HepG2 (cell line): Measurements from ENCODE around the gene BUB1B. TPM values are rescaled to one million over a fixed set of nuclear protein-coding genes. Genes with fewer than 3 reads are reported as not detected.

ENCODE experiments used
- FOXM1 ChIP-seq: sonication (generic); formaldehyde crosslinking; IDR thresholded peaks from 2 replicates; pipeline ENCODE4 v1.5.0; 2020; ENCODE audit warnings: missing genetic modification reagents
- KAT8 ChIP-seq: IDR thresholded peaks from 2 replicates; pipeline ENCODE4 v1.6.1; 2016; ENCODE audit warnings: missing genetic modification reagents, missing compliant biosample characterization
- KDM3A ChIP-seq: IDR thresholded peaks from 2 replicates; pipeline ENCODE4 v1.6.1; 2018; ENCODE audit warnings: low read depth, missing compliant biosample characterization
- NFATC3 ChIP-seq: sonication (generic); formaldehyde crosslinking; IDR thresholded peaks from 2 replicates; pipeline ENCODE4 v1.5.1; 2020; ENCODE audit warnings: mild to moderate bottlenecking, missing genetic modification reagents
- TCF7 ChIP-seq: sonication (generic); IDR thresholded peaks from 2 replicates; pipeline ENCODE4 v1.6.1; 2016; ENCODE audit warnings: antibody characterized with exemption, low read depth
- ZNF17 ChIP-seq: sonication (generic); formaldehyde crosslinking; IDR thresholded peaks from 2 replicates; pipeline ENCODE4 v1.5.0; 2020; ENCODE audit warnings: mild to moderate bottlenecking, missing genetic modification reagents
- ZNF33A ChIP-seq: sonication (generic); formaldehyde crosslinking; IDR thresholded peaks from 2 replicates; pipeline ENCODE4 v1.5.1; 2020; ENCODE audit warnings: missing genetic modification reagents, mild to moderate bottlenecking, moderate library complexity, borderline replicate concordance
- ZNF556 ChIP-seq: sonication (generic); formaldehyde crosslinking; IDR thresholded peaks from 2 replicates; pipeline ENCODE4 v1.4.0; 2020; ENCODE audit warnings: mild to moderate bottlenecking, missing genetic modification reagents, borderline replicate concordance
- ZNF670 ChIP-seq: sonication (generic); formaldehyde crosslinking; IDR thresholded peaks from 2 replicates; pipeline ENCODE4 v1.8.0; 2022; ENCODE audit warnings: mild to moderate bottlenecking, missing genetic modification reagents, borderline replicate concordance
- ZNF841 ChIP-seq: sonication (generic); formaldehyde crosslinking; IDR thresholded peaks from 2 replicates; pipeline ENCODE4 v1.8.1; 2023; ENCODE audit warnings: missing genetic modification reagents, borderline replicate concordance
- ZXDC ChIP-seq: sonication (generic); formaldehyde crosslinking; IDR thresholded peaks from 2 replicates; pipeline ENCODE4 v1.5.0; 2020; ENCODE audit warnings: mild to moderate bottlenecking, missing genetic modification reagents
- polyA plus RNA-seq, 8 experiments: library from polyadenylated mRNA; depleted of rRNA in 3 of 8; stranded (reverse) in 7 of 8; unstranded in 1 of 8; fragments of >200 nt; fragmentation: Illumina TruSeq in 4 of 8; extraction: Trizol in 4 of 8; gene quantifications; 2 replicates each; pipeline versions ENCODE4 v1.2.1 to v1.2.3, GENCODE V29; 2011 to 2016; ENCODE audit warnings: low read depth in 4 of 8, missing spikeins in 1 of 8, mixed read lengths in 1 of 8; ENCODE audit not compliant: insufficient read depth in 1 of 8
- total RNA-seq, 5 experiments: library from RNA; depleted of rRNA; stranded (reverse); fragments of >200 nt; fragmentation: Illumina TruSeq; extraction: Trizol; gene quantifications; 2 replicates each; pipeline ENCODE4 v1.2.3, GENCODE V29; 2016; ENCODE audit warnings: low read depth in 1 of 5
- TF ChIP-seq, protein P1 (sequence below): sonication (generic); formaldehyde crosslinking; IDR thresholded peaks from 2 replicates; pipeline ENCODE4 v1.4.0; 2020; ENCODE audit warnings: mild to moderate bottlenecking, missing genetic modification reagents
- TF ChIP-seq, protein P2 (sequence below): IDR thresholded peaks from 2 replicates; pipeline ENCODE4 v1.6.1; 2012; ENCODE audit warnings: inconsistent platforms
- TF ChIP-seq, protein P3 (sequence below): sonication (generic); formaldehyde crosslinking; IDR thresholded peaks from 2 replicates; pipeline ENCODE4 v1.8.1; 2023; ENCODE audit warnings: mild to moderate bottlenecking, missing genetic modification reagents
- TF ChIP-seq, protein P4 (sequence below): IDR thresholded peaks from 2 replicates; pipeline ENCODE4 v1.6.1; 2012; ENCODE audit warnings: low read length, improper control_type of control experiment
- TF ChIP-seq, protein P5 (sequence below): sonication (generic); formaldehyde crosslinking; IDR thresholded peaks from 2 replicates; pipeline ENCODE4 v1.4.0; 2020; ENCODE audit warnings: low read depth, mild to moderate bottlenecking, missing genetic modification reagents

Gene BUB1B
- total and polyA plus RNA-seq, 2 of the 13 experiments (the other 11 are each of a cell fraction or from before 2014, with no cell fraction given), result 26.2 to 63.5 TPM

DNA sequence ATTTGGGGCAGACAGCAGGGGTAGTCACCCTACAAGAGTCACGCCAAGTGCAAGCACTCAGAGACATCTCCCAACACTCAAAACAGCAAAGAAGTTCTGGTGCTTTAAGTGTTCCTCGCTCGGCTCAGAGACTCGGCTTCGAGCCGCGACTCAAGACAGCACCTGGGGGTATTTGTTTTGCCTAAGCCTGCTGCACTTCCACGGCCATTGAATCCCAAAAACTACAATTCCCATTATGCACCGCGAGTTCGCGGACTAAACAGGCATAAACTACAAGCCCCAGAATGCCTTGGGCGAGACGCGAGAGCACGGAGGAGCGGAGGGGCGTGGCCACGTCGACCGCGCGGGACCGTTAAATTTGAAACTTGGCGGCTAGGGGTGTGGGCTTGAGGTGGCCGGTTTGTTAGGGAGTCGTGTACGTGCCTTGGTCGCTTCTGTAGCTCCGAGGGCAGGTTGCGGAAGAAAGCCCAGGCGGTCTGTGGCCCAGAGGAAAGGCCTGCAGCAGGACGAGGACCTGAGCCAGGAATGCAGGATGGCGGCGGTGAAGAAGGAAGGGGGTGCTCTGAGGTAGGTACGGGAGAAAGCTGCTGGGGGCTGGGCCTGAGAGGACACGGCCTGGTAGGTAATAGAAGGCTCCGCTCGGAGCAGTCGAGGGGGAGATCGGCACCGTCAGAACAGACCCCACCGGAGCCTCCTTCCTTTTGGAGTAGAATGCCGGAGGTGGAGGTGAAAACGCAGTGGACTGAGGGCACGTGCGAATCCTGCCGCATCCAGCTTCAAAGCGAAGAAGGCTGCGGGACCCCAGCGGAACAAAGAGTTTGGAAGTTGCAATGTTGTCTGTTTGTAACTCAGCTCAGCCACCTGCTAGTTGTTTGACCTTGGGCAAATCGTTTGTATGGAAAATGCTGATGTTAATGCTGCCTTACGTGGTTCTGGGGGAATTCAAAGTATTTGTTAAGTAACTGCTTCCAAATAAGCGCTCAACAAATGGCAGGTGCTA is at the start of gene BUB1B (continued):
- TF ChIP-seq ZXDC (0 out of 2 replicates have a peak, but pooled peaks have one; percentile 38), ZNF17 (CRISPR knock-in tag) (no peak), ZNF556 (CRISPR knock-in tag) (peak; percentile 83; the same call in 1 of the 2 replicates), ZNF33A (CRISPR knock-in tag) (0 out of 2 replicates have a peak, but pooled peaks have one; percentile 69), NFATC3 (CRISPR knock-in tag) (no peak), TCF7 (no peak), ZNF841 (CRISPR knock-in tag) (peak; percentile 40; the same call in 1 of the 2 replicates), ZNF670 (CRISPR knock-in tag) (peak; percentile 78; the same call in 1 of the 2 replicates), KDM3A (CRISPR knock-in tag) (peak; percentile 52; the same call in 1 of the 2 replicates), KAT8 (CRISPR knock-in tag) (peak; percentile 82), FOXM1 (CRISPR knock-in tag) (no peak)
- TF ChIP-seq, protein P1, sequence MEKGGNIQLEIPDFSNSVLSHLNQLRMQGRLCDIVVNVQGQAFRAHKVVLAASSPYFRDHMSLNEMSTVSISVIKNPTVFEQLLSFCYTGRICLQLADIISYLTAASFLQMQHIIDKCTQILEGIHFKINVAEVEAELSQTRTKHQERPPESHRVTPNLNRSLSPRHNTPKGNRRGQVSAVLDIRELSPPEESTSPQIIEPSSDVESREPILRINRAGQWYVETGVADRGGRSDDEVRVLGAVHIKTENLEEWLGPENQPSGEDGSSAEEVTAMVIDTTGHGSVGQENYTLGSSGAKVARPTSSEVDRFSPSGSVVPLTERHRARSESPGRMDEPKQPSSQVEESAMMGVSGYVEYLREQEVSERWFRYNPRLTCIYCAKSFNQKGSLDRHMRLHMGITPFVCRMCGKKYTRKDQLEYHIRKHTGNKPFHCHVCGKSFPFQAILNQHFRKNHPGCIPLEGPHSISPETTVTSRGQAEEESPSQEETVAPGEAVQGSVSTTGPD, result no peak
- TF ChIP-seq, protein P2, sequence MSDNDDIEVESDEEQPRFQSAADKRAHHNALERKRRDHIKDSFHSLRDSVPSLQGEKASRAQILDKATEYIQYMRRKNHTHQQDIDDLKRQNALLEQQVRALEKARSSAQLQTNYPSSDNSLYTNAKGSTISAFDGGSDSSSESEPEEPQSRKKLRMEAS, result peak; percentile 96
- TF ChIP-seq, protein P3, sequence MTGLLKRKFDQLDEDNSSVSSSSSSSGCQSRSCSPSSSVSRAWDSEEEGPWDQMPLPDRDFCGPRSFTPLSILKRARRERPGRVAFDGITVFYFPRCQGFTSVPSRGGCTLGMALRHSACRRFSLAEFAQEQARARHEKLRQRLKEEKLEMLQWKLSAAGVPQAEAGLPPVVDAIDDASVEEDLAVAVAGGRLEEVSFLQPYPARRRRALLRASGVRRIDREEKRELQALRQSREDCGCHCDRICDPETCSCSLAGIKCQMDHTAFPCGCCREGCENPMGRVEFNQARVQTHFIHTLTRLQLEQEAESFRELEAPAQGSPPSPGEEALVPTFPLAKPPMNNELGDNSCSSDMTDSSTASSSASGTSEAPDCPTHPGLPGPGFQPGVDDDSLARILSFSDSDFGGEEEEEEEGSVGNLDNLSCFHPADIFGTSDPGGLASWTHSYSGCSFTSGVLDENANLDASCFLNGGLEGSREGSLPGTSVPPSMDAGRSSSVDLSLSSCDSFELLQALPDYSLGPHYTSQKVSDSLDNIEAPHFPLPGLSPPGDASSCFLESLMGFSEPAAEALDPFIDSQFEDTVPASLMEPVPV (CRISPR knock-in tag), result peak; percentile 96
- TF ChIP-seq, protein P4, sequence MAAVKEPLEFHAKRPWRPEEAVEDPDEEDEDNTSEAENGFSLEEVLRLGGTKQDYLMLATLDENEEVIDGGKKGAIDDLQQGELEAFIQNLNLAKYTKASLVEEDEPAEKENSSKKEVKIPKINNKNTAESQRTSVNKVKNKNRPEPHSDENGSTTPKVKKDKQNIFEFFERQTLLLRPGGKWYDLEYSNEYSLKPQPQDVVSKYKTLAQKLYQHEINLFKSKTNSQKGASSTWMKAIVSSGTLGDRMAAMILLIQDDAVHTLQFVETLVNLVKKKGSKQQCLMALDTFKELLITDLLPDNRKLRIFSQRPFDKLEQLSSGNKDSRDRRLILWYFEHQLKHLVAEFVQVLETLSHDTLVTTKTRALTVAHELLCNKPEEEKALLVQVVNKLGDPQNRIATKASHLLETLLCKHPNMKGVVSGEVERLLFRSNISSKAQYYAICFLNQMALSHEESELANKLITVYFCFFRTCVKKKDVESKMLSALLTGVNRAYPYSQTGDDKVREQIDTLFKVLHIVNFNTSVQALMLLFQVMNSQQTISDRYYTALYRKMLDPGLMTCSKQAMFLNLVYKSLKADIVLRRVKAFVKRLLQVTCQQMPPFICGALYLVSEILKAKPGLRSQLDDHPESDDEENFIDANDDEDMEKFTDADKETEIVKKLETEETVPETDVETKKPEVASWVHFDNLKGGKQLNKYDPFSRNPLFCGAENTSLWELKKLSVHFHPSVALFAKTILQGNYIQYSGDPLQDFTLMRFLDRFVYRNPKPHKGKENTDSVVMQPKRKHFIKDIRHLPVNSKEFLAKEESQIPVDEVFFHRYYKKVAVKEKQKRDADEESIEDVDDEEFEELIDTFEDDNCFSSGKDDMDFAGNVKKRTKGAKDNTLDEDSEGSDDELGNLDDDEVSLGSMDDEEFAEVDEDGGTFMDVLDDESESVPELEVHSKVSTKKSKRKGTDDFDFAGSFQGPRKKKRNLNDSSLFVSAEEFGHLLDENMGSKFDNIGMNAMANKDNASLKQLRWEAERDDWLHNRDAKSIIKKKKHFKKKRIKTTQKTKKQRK, result no peak
- TF ChIP-seq, protein P5, sequence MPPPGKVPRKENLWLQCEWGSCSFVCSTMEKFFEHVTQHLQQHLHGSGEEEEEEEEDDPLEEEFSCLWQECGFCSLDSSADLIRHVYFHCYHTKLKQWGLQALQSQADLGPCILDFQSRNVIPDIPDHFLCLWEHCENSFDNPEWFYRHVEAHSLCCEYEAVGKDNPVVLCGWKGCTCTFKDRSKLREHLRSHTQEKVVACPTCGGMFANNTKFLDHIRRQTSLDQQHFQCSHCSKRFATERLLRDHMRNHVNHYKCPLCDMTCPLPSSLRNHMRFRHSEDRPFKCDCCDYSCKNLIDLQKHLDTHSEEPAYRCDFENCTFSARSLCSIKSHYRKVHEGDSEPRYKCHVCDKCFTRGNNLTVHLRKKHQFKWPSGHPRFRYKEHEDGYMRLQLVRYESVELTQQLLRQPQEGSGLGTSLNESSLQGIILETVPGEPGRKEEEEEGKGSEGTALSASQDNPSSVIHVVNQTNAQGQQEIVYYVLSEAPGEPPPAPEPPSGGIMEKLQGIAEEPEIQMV, result peak; percentile 77; the same call in 1 of the 2 replicates
